Fibroblast of the aortic adventitia (primary cell): ENCODE data around the gene TLE1. TPM values are rescaled to one million over a fixed set of nuclear protein-coding genes. Genes with fewer than 3 reads are reported as not detected.
"Not testable (repeated sequence)": the region's sequence is repeated elsewhere in the genome, so short reads cannot be mapped to it uniquely, and the experiment has no call there.

ENCODE experiments used
- DNase-seq: peaks from one replicate; pipeline ENCODE4 v3.0.0-alpha.2; 2010; ENCODE audit warnings: low read depth
- H3K4me3 ChIP-seq: 2 replicates; pipeline ENCODE4 v1.5.1; 2011; ENCODE audit warnings: low read depth, mild to moderate bottlenecking, control low read depth, low read length, moderate library complexity
- CTCF ChIP-seq: IDR thresholded peaks from 2 replicates; pipeline ENCODE4 v1.5.1; 2011; ENCODE audit warnings: mild to moderate bottlenecking, low read length, control low read depth, inconsistent platforms; ENCODE audit not compliant: insufficient read depth
- total RNA-seq: library from RNA; depleted of rRNA; stranded (reverse); fragments of >200 nt; gene quantifications from 2 replicates; pipeline ENCODE4 v1.2.3, GENCODE V29; 2012; ENCODE audit warnings: low replicate concordance

The TLE1 gene
- total RNA-seq, 1 donor, result 49.5 TPM

GRCh38 chr9:81646337-81646736 is 43.0 kb downstream of the TLE1 start:
- TF ChIP-seq CTCF, result no peak
- no peak overlapping the region for H3K4me3 ChIP-seq
- no peak for DNase-seq

- DNase-seq, H3K4me3 ChIP-seq: not testable (repeated sequence)
Observed at GRCh38 chr9:81644513-81644912, 44.8 kb downstream of the TLE1 start.

- no peak for DNase-seq
- no peak for TF ChIP-seq CTCF
Observed at GRCh38 chr9:81637276-81637675, 52.1 kb downstream of the TLE1 start.

GRCh38 chr9:81636255-81636599 is 53.1 kb downstream of the TLE1 start:
- H3K4me3 ChIP-seq, result no peak overlapping the region
- no peak for DNase-seq
- TF ChIP-seq CTCF, result no peak

More at GRCh38 chr9:81637276-81637675, 52.1 kb downstream of the TLE1 start:
- no peak overlapping the region for H3K4me3 ChIP-seq

GRCh38 chr9:81635521-81636254 is 53.7 kb downstream of the TLE1 start:
- DNase-seq, result peak; percentile 47
- TF ChIP-seq CTCF, result no peak
- H3K4me3 ChIP-seq, result no peak overlapping the region

GRCh38 chr9:81634915-81635516 is 54.3 kb downstream of the TLE1 start:
- no peak for DNase-seq
- no peak overlapping the region for H3K4me3 ChIP-seq

More at GRCh38 chr9:81634915-81635516, 54.3 kb downstream of the TLE1 start:
- TF ChIP-seq CTCF, result no peak
